DND-41 (cell line): Measurements from ENCODE around the gene OGFOD1.

Experiments
- EZH2 ChIP-seq: IDR thresholded peaks from 3 replicates; pipeline ENCODE4 v1.6.1; 2012; ENCODE audit warnings: borderline replicate concordance, low read depth, mild to moderate bottlenecking, moderate library complexity, low read length, inconsistent platforms; ENCODE audit not compliant: severe bottlenecking
- TF ChIP-seq, protein P1 (sequence below): IDR thresholded peaks from 2 replicates; pipeline ENCODE4 v1.5.1; 2012; ENCODE audit warnings: borderline replicate concordance, low read length, moderate library complexity, mild to moderate bottlenecking; ENCODE audit not compliant: poor library complexity, severe bottlenecking; ENCODE audit errors: extremely low read depth

DNA sequence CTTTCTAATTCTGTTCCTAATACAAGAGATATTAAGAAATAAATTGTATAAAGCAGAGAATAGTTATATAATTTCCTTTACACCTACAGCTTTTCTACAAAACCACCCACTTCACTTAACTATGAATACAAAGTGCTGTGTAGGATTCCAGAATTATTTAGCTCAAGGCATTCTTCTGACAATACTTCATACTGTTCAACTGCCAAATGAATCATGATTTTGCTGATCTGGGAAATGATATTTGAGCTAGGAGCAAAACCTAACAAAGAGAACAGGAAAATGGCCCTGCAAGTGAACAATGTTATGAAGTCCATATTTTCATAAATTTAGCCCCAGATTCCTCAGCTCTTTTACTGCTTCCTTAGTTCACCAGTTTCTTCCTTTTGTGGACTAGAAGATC, 55.6 kb downstream of the OGFOD1 start:
- TF ChIP-seq, protein P1, sequence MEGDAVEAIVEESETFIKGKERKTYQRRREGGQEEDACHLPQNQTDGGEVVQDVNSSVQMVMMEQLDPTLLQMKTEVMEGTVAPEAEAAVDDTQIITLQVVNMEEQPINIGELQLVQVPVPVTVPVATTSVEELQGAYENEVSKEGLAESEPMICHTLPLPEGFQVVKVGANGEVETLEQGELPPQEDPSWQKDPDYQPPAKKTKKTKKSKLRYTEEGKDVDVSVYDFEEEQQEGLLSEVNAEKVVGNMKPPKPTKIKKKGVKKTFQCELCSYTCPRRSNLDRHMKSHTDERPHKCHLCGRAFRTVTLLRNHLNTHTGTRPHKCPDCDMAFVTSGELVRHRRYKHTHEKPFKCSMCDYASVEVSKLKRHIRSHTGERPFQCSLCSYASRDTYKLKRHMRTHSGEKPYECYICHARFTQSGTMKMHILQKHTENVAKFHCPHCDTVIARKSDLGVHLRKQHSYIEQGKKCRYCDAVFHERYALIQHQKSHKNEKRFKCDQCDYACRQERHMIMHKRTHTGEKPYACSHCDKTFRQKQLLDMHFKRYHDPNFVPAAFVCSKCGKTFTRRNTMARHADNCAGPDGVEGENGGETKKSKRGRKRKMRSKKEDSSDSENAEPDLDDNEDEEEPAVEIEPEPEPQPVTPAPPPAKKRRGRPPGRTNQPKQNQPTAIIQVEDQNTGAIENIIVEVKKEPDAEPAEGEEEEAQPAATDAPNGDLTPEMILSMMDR, result no peak
- no peak for TF ChIP-seq EZH2
